H54 (cell line): ENCODE results near the gene NCOR1.

ENCODE experiments used
- DNase-seq: peaks from one replicate; pipeline ENCODE4 v3.0.0; 2011; ENCODE audit warnings: low spot score, mixed read lengths; ENCODE audit not compliant: insufficient read length
- FAIRE-seq: peaks from 3 replicates; lab custom pipeline; 2011; peaks lifted over from hg19 to GRCh38; lab: Jason Lieb, UNC
- POLR2A ChIP-seq: IDR thresholded peaks from 2 replicates; pipeline ENCODE4 v1.6.1; 2011; ENCODE audit warnings: low read depth, mild to moderate bottlenecking, low read length

Gene NCOR1

GRCh38 chr17:15981646-15982580 lies 233.4 kb downstream of the NCOR1 start:
- DNase-seq (no peak), FAIRE-seq (no peak)
- TF ChIP-seq POLR2A = no peak

GRCh38 chr17:15981208-15981607 lies 234.1 kb downstream of the NCOR1 start:
- DNase-seq (no peak), FAIRE-seq (no peak)
- no peak for TF ChIP-seq POLR2A
